ENCODE data around the gene NT5E. TPM values are rescaled to one million over a fixed set of nuclear protein-coding genes. Genes with fewer than 3 reads are reported as not detected.
A peak's percentile ranks its signal among the peaks of the same experiment; 100 is the strongest.

The NT5E gene
- total and polyA plus RNA-seq, 8 donors, result 0.49 to 3.6 (median 2.2) TPM

DNA sequence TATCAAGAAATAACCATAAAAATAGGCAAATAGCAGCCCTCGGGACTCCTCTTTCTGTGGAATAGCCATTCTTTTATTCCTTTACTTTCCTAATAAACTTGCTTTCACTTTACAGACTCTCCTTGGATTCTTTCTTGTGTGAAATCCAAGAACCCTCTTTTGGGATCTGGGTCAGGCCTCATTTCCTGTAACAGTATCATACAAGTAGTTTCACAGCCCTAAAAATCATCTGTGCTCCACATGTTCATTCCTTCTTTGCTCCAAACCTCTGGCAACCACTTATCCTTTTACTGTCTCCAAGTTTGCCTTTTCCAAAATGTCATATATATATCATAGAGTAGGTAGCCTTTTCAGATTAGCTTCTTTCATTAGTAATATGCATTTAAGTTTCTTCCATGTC lies 13.5 kb upstream of the NT5E start:
- FAIRE-seq (no peak), DNase-seq (no peak), ATAC-seq (peak in 1 of 4 donors; percentile 41)
- Histone ChIP-seq H3K4me1 (no peaks in the 10 kb centered on the region), H3K4me3 (no peak overlapping the region), H3K36me3 (no peaks in the 10 kb centered on the region), H3K27ac (no peak overlapping the region), H3K27me3 (no peaks in the 10 kb centered on the region), H3K9me3 (no peaks in the 10 kb centered on the region)
- intact Hi-C loops (cut with DNase I), result no loop called here
- TF ChIP-seq, protein P1, sequence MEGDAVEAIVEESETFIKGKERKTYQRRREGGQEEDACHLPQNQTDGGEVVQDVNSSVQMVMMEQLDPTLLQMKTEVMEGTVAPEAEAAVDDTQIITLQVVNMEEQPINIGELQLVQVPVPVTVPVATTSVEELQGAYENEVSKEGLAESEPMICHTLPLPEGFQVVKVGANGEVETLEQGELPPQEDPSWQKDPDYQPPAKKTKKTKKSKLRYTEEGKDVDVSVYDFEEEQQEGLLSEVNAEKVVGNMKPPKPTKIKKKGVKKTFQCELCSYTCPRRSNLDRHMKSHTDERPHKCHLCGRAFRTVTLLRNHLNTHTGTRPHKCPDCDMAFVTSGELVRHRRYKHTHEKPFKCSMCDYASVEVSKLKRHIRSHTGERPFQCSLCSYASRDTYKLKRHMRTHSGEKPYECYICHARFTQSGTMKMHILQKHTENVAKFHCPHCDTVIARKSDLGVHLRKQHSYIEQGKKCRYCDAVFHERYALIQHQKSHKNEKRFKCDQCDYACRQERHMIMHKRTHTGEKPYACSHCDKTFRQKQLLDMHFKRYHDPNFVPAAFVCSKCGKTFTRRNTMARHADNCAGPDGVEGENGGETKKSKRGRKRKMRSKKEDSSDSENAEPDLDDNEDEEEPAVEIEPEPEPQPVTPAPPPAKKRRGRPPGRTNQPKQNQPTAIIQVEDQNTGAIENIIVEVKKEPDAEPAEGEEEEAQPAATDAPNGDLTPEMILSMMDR (IDR thresholded peaks at IDR 0.05), result no peak
- WGBS, 2 donors, result 82 to 89% methylated on average over 1 of the region's 1 CpG

GRCh38 chr6:85436939-85437495 lies 12.9 kb upstream of the NT5E start:
- FAIRE-seq, result no peak
- intact Hi-C loops (cut with DNase I), result no loop called here
- 77 to 84% methylated on average over 5 of the region's 5 CpGs for WGBS, 2 donors

DNA sequence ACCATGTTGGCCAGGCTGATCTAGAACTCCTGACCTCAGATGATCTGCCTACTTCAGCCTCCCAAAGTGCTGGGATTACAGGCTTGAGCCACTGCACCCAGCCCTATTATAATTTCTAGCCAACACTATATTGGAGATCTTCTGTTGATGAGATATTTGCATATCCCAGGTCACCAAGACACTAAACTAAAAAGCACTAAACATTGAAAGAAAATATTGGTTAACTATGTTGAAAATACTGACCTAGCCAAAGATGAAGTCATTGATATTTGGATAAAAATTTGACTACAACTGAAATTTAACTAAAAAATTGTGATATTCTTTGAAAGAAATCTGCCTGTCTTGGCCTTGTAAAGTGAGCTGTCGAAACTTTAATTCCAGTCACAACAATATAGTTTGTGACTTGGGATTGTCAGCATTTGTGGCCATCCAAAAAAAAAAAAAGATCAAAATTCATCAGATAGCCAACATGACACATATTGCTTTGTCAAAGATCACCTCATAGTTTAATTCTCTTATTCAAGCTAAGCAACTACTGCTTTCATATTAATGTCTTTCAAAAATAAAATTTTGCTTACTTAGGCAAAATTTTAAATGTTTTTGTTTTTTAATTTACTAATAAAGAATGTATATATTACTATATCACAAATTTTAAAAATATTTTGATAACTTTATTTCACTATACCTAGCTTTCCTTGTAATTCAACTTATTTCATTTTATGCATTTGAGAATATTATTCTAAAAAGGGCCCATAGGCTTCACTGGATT lies 6.3 kb upstream of the NT5E start:
- DNase-seq (no peak), ATAC-seq (no peak), FAIRE-seq (peak; percentile 65)
- TF ChIP-seq, protein P1 (IDR thresholded peaks at IDR 0.05), result no peak
- peaks cover 0 to 2% (median under 1%) of the 10 kb centered on the region in 4 donors for H3K27me3 ChIP-seq
- H3K9me3 ChIP-seq, result no peaks in the 10 kb centered on the region
- H3K4me1 ChIP-seq, result no peaks in the 10 kb centered on the region
- H3K36me3 ChIP-seq, result no peaks in the 10 kb centered on the region
- H3K27ac ChIP-seq, result no peak overlapping the region
- H3K4me3 ChIP-seq, result no peak overlapping the region
- WGBS, 2 donors, result 92 to 97% methylated on average over 1 of the region's 1 CpG
- intact Hi-C loops (cut with DNase I), result no loop called here

More at GRCh38 chr6:85436939-85437495, 12.9 kb upstream of the NT5E start:
- Histone ChIP-seq H3K9me3 (no peaks in the 10 kb centered on the region), H3K4me3 (no peak overlapping the region), H3K36me3 (no peaks in the 10 kb centered on the region), H3K27ac (no peak overlapping the region), H3K27me3 (no peaks in the 10 kb centered on the region), H3K4me1 (no peaks in the 10 kb centered on the region)
- no peak for DNase-seq
- no peak for ATAC-seq
- TF ChIP-seq, protein P1 (IDR thresholded peaks at IDR 0.05), result no peak

GRCh38 chr6:85449388-85449817 lies 480 bp upstream of the NT5E start:
- no peak for FAIRE-seq
- intact Hi-C loops (cut with DNase I), result no loop called here
- H3K36me3 ChIP-seq, result no peaks in the 10 kb centered on the region
- ATAC-seq, result peak in 3 of 4 donors; percentile 12 to 44 (median 37)
- peaks cover 0 to 7% (median 5%) of the 10 kb centered on the region in 3 donors for H3K4me1 ChIP-seq
- TF ChIP-seq, protein P1 (IDR thresholded peaks at IDR 0.05), result no peak
- peak overlapping the region in 3 of 4 donors; percentile 40 to 45 (median 41) for H3K27ac ChIP-seq
- 5 to 6% methylated on average over 24 of the region's 24 CpGs for WGBS, 2 donors
- H3K27me3 ChIP-seq, result peaks cover 0 to 7% (median 2%) of the 10 kb centered on the region in 4 donors
- H3K9me3 ChIP-seq, result no peaks in the 10 kb centered on the region
- no peak for DNase-seq
- H3K4me3 ChIP-seq, result peak overlapping the region; percentile 31 to 56 (median 43)

All from pancreas (tissue), 10 donors.